CD1c-positive myeloid dendritic cell (primary cell): ENCODE results near the gene NDOR1.

Experiments
- DNase-seq: peaks from one replicate; pipeline ENCODE4 v3.0.0-alpha.2; 2016; ENCODE audit errors: extremely low spot score

The NDOR1 gene

DNA sequence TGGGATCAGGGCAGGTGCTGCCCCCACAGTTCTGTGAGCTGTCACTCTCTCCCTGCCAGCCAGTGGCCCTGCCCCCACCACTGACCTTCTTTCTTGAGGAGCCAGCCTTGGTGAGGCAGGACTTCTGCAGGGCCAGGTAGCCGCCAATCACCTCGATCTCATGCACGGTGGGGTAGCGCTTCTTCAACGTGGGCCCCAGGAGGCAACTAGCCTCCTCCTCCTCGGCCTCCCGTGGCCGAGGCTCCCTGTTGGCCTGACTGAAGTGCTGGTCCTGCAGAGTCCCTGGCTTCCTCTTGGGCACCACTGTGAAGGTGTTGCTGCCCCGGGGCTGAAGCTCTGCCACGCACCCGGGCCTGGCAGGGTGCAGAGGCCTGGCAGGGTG lies 6.6 kb upstream of the NDOR1 start:
- no peak for DNase-seq

DNA sequence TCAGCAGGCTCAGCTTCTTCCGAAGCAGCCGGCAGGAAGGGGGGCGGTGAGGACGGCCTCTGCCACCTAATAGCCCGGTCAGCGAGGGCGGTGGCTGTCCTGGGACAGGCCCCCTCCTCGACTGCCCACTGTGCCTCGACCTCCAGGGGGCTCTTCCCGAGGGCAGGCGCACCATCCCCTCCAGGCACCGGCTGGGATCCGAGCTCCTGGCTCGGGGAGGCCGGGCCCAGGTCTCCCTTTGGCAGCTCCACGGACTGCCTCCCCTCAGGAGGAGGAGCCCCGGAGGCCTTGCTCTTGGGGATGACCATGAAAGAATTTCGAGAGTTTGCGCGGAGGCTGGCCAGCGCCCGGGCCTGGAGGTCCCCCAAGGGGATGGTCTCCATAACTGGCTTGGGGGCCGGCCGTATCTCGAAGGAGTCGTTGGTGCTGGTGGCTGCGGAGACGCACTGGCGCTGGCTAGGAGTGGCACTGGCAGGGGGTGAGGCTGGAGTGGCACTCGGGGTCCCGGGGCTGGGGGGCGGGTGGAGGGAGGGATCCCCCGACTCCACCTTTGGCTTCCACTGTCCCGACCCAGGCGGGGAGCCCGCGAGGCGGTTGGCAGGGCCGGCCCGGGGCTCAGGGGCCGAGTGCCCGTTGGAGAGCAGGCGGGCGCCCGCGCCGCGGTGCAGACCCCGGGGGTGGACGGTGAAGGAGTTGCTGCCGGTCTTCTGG lies 5.9 kb upstream of the NDOR1 start:
- no peak for DNase-seq

DNA sequence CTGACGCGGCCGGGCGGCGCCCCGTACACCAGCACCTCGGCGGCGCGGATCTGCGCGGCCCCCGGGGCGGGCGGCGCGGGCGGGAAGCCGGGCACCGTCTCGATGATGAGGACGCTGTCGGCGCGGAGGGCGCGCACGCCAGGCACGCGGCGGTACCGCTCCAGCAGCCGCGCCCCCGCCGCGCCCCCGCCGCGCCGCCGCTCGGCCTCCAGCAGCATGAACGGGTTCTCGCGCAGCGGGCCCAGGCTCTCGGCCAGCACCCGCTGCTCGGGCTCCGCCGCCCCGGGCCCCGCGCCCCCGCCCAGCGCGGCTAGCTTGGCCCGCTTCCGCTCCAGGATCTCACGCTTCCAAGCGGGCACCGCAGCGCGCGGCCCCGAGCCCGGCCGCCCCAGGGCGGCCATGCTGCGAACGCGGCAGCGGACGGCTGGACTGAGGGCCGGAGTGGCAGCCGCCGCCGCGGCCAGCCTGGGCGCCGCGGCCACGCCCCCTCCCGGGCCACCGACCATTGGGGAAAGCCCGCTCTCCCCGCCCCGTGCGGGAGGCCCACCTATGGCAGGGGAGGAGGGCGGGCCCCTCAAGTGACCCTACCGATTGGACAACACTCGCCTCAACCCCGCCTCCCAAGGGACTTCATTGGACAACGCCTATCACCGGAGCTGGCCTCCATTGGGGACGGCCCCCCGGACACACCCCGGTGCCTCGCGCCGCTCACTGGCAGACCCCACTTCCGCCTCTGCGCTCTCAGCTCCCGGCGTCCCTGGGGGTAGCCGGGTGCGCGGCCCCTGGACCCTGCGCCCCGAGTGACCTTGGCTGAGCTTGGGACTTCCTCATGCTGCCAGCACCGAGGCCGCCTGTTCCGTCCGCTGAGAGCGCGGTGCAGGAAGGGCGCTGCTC lies 4.9 kb upstream of the NDOR1 start, which contains the start of gene TPRN:
TSS of gene TPRN (minus strand) at position 431 of the 894 bp plus-strand sequence. CDS start at position 401, 30 bp downstream.
- peak; percentile 99 for DNase-seq

DNA sequence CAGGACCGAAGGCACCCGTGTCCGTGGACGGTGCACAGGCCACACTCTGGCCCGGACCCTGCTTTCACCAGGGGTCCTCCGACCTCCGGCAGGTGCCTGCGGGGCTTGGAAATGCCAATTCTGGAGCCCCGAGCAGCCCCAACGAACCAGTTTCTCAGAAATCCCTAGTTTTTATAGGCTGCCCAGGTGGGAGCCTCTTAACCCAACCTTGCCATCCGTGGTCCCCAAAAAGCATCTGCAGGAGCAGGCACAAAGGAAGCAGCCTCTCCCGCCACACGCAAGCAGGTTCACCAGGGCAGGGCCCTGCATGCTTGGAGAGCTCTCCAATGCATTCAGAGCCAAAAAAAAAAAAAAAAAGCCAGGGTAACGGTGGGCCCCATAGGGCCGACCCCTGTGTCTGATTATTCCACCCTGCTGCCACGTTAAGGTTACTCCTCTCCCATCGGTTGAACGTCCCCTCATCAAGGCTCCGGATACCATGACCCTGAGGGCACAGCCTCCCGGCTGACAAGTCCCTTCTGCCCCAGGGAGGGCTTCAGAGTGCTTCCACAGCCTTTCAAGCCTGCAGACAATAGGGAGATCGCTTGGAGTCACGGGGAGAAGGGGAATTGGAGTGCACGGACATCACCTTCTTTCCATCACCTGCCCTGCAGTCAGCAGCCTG lies 4.2 kb upstream of the NDOR1 start:
- DNase-seq = no peak

DNA sequence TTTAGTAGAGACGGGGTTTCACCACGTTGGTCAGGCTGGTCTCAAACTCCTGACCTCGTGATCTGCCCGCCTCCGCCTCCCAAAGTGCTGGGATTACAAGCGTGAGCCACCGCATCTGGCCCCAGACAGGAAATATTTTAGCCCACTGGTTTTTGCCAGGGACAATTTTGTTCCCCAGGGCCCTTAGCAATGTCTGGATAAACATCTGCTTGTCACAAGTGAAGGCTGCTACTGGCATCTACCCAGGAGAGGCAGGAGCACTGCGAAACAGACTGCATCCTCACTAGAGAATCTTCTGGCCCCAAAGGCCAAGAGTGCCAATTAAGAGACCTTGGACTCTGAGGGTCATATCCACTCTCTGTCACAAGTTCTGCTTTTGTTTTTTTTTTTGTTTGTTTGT lies 2.5 kb upstream of the NDOR1 start:
- DNase-seq = no peak

DNA sequence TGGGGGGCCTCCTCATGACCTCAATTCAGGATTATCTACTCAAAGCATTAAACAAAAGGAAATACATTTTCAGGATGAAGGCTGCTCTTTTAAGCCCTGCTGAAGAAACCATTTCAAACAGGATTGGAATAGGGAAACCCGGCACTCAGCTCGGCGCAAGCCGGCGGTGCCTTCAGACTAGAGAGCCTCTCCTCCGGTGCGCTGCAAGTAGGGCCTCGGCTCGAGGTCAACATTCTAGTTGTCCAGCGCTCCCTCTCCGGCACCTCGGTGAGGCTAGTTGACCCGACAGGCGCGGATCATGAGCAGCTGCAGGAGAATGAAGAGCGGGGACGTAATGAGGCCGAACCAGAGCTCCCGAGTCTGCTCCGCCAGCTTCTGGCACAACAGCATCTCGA lies 772 bp upstream of the NDOR1 start:
- no peak for DNase-seq

DNA sequence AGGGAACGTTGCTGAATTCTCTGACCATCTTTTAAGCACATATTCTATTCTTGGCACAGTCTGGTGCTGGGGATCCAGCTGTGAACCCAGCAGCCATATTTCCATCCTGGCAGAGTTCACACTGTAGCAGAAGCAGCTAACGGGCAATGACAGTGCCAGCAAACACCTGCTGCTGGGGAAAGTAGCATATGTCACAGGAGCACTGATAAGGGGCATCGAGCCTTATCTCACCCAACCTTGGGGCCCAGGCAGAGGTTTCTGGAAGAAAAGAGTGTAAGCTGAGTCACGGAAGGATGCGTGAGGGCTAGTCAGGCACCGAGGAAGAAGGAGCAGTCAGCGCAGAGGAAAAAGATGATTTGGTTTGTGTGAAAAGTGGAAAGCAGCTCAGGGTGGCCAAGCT lies 1.1 kb downstream of the NDOR1 start:
- DNase-seq = no peak

DNA sequence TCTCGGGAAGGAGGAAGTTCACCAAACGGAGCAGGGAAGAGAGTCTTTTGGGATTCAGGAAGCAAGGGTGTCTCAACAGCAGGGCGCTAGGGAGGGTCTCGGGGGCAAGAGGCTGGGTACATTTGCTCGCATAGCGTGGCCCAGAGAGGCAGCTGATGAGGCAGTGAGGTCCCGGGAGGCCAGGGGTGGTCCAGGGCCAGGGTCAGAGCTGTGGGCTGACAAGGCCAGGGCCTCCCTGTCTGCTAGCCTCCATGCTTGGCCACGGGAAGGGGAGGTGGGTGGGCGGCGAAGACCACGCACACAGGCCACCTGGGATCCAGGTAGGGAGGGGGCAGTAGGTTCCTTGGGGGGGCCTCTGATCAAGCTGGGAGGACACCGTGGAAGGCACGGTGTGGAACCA lies 6.0 kb downstream of the NDOR1 start:
- no peak for DNase-seq

DNA sequence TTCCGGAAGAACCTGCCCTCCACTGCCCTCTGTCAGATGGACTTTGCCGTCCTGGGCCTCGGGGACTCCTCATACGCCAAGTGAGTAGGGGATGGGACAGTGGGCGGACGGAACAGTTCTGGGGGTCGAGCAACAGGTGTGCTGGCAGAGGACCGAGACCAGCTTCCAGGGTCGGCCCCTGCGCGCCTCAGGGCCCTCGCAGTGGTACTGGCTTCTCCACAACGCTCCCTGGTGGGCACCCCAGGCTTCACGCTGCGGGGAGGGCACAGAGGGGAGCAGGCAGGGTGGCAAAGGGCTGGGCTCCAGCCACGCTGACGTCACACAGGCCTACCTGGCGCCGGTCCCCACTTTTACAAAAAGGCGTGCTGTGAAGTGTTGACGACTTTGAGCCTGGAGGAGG lies 7.0 kb downstream of the NDOR1 start:
- no peak for DNase-seq

DNA sequence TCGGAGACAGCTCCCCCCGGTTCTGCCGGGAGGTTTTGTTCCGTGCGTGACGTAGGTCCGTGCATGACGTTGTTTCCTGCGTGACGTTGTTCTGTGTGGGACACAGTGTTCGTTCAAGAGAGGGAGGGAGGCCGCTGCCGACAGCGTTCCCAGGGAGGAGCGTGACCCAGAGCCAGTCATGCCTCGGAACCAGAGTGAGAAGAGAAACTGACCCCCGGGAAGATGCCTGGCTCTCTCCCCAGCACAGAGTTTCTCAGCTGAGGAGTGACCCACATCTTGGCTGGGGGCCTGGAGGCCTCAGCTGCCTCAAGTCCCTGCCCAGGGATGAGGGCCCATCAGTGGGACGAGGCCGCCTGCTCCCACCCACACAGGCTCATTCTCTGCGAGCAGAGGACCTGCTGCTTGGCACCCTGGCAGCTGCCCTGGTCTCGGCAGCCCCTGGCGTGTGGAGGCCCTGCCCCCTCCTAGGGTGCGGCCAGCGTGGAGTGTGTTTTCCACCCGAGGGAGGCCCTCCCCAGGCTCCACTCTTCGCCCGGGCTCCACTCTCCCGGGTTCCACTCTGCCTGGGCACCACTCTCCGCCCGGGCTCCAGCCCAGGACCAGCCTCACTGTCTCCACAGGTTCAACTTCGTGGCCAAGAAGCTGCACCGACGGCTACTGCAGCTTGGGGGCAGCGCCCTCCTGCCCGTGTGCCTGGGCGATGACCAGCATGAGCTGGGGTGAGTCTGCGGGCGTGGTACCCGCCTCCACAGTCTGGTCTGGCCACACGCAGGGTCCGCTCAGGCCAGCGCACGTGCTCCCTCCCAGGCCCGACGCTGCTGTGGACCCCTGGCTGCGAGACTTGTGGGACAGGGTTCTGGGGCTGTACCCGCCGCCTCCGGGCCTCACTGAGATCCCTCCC lies 7.9 kb downstream of the NDOR1 start:
- no peak for DNase-seq

DNA sequence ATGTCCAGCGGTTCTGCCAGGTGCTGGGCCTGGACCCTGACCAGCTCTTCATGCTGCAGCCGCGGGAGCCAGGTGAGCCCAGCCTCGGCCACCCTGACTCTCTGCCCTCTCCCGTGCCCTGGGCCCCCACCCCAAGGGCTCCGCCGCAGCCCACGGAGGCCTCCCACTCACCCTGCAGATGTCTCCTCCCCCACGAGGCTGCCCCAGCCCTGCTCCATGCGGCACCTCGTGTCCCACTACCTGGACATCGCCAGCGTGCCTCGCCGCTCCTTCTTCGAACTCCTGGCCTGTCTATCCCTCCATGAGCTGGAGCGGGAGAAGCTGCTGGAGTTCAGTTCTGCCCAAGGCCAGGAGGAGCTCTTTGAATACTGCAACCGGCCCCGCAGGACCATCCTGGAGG lies 9.1 kb downstream of the NDOR1 start:
- DNase-seq = no peak

DNA sequence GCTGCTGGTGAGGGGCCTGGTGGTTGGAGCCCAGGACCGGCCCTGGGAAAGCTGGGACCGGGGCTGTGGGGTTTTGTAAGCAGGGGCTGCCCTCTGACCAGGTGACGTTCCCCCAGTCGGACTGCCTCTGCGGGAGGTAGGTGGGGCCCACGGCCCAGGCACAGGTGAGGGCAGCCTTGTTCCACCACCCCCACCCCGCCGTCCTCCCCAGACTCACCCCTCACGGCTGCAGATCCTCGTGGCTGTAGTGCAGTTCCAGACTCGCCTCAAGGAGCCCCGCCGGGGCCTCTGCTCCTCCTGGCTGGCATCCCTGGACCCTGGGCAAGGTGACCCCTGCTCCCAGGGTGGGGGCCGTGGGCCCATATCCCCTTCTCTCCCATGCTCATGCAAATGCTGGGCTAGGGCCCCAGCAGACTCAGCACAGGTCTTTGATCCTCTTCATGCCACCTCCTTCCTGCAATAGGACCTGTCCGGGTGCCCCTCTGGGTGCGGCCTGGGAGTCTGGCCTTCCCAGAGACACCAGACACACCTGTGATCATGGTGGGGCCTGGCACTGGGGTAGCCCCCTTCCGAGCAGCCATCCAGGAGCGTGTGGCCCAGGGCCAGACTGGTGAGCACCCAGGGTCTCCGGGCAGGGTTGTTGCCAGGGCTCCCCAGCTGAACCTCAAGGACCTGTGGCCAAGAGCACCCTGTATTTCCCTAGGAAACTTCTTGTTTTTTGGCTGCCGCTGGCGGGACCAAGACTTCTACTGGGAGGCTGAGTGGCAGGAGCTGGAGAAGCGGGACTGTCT lies 9.9 kb downstream of the NDOR1 start:
- no peak for DNase-seq

DNA sequence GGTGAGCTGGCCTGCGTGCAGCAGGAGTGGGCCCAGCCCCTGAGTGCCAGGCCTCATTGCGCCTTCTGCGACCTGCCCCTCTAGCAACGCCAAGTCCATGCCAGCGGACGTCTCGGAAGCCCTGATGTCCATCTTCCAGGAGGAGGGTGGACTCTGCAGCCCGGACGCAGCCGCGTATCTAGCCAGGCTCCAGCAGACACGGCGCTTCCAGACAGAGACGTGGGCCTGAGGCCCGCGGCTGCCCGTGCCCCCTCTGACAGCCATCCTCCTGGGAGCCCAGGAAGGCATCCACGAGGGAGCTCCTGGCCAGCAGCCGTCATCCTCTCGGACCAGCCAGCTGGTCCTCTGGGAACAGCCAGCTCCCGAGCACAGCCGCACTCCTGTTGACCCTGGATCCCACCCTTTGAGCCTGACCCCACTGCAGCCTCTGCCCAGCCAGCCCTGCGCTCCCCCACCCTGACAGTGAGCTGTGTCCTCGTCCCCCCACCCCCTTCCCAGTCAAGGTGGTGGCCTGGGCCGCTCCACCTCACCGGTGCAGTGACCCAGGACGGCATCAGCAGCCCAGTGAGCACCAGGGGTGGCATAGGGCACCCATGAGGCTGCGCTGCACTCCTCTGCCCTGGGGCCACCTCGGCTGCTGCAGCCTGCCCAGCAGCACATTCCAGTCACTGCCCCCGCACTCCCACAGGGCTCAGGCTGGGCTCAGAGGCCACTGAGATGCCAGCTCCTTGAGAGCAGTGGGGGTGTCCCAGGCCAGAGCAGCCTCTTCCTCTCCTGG lies 10.9 kb downstream of the NDOR1 start:
- DNase-seq = no peak

DNA sequence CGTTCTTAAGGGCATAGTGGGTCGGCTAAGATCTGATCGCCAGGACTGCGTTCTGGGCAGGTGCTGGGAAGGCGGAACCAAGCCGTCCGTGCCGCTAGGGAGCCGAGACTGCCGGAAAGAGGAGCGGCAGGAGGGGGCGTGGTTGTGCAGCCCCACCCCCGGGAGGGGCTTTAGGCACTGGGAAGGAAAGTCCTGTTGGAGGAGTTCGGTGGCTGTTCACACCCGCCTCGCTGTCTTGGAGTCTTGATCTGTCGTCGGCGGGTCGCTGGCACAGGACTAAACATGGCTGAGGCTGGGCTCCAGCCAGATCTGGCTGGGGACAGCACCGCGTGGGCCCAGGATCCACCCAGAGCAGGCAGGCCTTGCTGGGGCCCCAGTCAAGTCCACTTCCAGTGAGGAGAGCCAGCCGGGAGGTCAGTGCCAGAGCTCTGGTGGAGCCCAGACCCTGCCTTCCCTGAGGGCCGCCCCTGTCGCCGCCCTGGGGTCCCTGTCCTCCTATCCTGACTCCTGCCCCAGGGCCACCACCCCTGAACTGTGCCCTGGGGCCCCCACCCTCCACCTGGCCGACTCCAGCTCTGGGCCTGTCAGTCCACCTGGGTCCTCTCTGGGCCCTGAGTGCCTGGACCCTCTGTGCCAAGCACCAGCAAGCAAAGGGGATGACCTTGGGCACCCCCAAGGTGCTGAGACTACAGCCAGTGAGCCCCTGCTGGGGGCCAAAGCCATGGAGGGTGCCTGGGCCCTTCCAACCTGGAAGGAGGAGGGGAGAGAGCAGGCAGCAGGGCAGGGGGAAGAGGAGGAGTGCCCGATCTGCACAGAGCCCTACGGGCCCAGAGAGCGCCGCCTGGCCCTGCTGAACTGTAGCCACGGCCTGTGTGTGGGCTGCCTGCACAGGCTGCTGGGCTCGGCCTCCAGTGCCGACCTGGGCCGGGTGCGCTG lies 12.0 kb downstream of the NDOR1 start:
- peak; percentile 27 for DNase-seq

DNA sequence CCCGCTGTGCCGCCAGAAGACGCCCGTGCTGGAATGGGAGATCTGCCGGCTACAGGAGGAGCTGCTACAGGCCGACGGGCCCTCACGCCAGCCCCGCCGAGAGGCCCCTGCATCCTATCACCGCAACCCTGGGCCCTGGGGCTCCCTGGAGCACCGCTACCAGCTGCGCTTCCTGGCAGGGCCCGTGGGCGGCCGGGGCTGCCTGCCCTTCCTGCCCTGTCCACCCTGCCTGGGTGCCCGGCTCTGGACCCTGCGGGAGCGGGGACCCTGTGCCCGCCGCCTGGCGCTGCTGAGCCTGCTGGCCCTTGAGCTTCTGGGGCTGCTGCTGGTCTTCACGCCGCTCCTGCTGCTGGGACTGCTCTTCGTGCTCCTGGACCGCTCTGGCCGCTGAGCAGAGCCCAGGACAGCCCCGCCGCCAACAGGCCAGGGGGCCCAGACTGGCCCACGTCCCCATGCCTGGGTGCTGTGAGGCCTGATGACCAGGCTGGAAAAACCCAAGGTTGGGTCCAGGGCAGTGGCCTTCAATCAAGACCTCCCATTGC lies 12.8 kb downstream of the NDOR1 start:
- DNase-seq = no peak

DNA sequence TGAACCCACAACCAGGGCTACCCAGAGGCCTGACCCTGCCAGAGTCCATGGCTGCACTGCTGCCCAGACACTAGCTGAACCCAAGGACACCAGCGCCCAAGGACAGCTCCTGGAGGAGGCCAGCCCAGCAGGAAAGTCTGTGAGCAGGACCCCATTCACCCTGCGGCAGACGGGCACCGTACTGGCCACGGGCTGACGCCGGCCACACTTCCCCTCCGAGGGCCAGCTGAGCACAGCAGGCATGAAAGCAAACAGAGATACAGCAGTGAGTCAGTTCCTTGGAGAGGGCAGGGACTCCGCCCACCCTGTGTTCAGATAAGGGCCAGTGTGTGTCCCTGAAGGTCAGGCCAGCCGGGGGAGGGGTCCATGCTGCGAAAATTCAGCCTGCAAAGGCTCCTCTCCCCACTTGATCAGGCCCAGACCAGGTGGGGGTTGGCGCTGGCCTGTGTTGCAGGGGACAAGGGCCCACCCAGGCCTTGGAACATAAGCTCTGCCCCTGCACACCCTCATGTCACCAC lies 13.3 kb downstream of the NDOR1 start:
- DNase-seq = peak; percentile 51

DNA sequence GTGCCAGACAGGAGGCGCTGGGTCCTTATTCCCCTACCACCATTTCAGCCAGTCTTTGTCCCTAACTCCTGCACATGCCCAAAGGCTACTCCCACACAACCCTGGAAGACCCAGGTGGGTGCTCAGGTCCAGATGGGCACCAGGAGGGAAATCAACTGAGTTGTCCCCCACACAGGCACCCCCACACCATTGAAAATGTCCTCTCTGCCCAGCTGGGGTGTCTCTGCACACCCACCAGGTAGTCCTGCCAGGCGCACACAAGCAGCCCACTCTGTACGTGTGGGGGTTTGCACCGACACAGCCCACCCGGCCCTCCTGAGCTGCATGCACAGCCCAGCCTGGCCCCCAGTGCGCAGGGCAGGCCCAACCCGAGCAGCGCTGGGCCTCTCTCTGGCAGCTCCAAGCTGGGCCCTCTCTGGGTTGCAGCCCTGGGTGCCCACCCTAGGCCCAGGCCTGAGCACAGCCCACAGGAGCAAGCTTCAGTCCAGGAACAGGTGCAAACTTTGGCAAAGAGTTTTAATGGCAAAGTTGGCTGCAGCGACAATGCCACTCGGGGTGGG lies 14.3 kb downstream of the NDOR1 start:
- DNase-seq = no peak
